Stimulated activated CD4-positive, alpha-beta T cell treated with anti-CD3 and anti-CD28 coated beads, Interleukin-12 subunit alpha, Interleukin-12 subunit beta, amount 100 ng/mL, for 24 hours (primary cell): Measurements from ENCODE around the gene CIDEA.
"Not testable (repeated sequence)": the region's sequence is repeated elsewhere in the genome, so short reads cannot be mapped to it uniquely, and the experiment has no call there.

Experiments
- DNase-seq, 2 experiments: peaks; one replicate each; pipeline ENCODE4 v3.0.0-alpha.2; 2020; ENCODE audit warnings: low read depth in 2 of 2

The CIDEA gene

DNA sequence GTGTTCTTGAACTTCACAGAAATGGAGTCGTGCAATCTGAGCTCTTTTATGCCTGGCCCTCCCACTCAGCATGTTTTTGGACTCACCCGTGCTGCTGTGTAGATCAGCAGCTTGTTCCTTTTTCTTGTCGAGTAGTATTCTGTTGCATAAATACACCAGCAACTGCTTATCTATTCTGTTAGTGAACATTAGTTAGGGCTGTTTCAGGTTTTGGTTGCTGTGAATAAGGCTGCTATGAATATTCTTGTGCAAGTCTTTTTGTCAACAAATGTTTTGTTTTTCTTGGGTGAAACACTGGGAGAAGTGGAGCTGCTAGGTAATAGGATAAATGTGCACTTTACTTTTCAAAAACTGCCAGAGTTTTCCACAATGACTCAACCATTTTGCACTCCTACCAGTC, 15.3 kb upstream of the CIDEA start:
- DNase-seq, result no peak

DNA sequence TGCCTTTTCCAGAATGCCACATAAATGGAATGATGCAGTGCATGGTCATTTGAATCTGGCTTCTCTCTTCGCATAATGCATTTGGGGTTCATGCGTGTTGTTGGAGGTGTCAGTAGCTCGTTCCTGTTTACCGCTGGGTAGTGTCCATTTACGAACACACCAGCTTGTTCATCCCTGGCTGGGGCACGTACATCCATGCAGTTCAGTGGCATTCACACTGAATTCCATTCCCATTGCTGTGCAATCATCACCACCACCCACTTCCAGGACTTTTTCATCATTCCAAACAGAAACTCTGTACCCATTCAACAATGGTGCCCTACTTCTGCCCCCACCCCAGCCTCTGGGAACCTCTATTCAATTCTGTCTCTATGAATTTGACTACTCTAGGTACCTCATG, 14.7 kb upstream of the CIDEA start:
- DNase-seq, result no peak

DNA sequence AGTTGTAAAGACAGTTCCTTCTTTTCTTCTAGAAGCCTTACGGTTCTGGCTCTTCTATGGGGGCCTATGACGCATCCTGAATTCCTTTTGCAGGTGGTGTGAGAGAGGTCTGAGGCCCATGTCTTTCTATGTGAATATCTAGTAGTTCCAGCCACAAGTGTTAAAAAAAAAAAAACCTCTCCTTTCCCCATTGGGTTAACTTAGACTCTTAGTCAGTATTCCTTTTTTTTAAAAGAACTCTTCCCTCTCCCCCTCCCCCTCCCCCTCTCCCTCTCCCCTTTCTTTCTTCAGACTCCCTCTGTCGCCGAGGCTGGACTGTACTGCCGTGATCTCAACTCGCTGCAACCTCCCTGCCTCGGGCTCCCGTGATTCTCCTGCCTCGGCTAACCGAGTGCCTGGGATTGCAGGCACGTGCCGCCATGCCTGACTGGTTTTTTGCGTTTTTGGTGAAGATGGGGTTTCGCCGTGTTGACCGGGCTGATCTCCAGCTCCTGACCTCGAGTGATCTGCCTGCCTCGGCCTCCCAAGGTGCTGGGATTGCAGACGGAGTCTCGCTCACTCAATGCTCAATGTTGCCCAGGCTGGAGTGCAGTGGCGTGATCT, 11.4 kb upstream of the CIDEA start:
- no peak for DNase-seq

DNA sequence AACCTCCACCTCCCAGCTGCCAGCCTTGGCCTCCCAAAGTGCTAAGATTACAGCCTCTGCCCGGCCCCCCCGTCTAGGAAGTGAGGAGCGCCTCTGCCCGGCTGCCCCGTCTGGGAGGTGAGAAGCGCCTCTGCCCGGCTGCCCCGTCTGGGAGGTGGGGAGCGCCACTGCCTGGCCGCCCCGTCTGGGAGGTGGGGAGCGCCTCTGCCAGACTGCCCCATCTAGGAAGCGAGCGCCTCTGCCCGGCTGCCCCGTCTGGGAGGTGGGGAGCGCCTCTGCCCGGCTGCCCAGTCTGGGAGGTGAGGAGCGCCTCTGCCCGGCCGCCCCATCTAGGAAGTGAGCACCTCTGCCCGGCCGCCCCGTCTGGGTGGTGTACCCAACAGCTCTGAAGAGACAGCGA, 10.9 kb upstream of the CIDEA start:
- DNase-seq, result not testable (repeated sequence)

DNA sequence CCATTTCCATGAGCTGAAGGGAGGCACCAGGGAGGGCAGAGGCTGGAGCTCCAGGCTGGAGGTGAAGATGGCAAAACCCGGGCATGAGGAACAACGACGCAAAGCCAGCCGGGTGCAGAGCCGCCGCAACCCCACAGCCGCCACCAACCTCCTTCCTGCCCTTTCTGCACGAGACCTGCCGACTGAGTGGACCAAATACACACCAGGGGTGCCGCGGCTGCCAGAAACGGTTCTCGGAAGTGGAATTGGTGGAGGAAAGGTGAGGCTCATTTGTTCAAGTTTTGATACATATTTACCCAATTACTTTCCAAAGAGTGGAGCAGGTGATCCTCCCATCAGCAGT, 8.4 kb upstream of the CIDEA start:
- DNase-seq, result no peak

DNA sequence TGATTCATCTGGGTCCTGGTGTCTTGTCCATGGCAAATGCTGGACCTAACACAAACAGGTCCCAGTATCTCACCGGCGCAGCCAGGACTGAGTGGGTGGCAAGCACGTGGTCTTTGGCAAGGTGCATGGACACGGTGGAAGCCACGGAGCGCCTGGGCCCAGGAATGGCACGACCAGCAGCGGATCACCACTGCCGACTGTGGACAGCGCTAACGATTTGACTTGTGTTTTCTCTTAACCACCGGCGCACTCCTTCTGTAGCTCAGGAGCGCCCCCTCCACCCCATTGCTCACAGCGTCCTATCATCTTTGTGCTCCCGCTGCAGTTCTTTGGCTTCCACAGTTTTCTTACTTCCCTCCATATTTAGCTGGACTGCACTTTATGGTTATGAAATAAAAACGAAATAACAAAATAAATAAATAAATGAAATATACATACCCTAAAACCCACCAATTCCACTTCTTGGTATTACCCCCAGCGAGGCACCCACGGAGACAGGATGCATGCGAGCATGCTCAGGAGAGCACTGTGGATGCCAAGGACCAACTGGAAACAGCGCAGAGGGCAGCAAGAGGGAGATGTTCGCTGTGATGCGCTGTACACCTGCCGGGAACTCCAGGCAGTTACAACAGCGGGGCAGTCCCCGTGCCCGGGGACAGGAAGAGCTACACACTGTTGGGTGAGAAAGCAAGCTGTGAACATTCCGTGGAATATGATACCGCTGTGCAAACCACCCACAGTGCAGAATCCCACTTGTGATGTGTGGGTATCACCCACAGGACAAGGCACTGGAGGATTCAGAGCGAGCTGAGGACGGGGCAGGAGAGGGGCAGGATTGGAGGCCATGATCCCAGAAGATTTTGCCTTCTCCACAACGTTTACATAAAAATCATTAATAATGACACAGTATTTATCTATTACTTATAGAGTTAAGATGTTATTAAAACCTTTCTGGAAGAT, 7.0 kb upstream of the CIDEA start:
- no peak for DNase-seq

DNA sequence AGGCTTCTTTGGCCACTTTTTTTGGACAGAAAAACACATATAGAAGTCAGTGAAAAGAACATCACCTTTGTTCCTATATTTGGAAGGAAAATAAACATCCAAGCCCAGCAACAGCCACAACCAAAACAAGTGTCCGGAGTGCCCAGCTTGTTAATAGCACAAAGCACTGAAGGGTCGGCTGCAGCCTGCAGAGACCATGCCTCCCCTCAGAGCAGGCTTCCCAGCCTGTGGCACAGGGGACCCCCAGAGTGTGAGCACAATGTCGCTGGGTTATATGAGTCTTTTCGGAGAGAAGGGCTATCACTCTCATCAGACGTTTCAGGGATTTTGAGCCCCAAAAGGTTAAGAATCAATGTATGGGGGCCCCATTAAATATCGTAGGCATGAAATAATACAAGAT, 6.2 kb upstream of the CIDEA start:
- no peak for DNase-seq

DNA sequence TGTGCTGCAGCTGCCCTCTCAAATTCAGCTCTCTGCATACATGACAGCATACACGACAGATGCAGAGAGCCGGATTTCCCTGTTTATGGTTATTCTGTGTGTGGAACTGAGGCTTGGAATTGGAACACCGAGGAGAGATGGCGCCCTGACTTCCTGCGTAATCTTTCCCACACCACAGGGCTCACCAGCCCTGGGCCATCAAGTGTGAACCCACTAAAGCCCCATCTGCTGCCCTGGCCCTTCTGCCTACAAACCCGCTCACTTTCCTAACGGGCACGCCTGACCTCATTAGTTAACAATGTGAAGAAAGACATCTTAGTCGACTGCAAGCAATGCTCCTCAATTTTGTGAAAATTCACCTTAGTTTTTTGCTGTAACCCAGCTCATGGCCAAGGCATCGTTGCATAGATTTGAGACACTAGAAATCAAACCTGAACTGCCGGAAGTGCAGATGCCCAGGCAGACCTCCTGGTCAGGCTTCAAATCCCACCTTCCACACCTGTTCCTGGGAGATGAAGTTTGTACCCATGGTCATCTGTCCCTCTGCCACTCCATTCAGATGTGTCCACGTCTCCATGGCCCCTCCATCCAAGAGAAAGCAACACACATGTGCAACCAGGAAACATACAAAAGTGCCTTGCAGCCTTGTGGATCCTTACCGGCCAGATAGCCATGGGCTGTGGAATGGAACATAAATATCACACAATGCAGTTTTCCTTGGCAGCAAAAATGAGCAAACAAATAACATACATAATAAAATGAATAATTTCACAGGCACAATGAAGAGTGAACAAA, 5.0 kb upstream of the CIDEA start:
- no peak for DNase-seq

DNA sequence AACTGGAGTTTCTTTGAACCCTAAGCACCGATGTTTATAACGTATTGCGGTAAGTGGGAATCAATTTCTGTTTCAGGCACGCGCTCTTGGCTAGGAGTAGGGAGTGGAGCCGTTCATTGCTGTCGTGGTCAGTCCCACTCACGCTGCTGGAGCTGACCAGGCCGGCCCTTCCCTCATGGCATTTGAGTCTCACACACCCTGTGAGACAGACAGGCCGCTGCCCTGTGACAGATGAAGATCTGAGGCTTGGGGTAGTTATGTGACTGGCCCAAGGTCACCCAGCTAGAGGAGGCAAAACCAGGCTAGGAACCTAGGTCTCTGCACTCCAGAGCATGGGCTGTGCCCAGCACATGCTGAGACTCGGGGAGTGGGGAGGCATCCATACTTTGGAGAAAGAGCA, 2.9 kb upstream of the CIDEA start:
- DNase-seq, result no peak

DNA sequence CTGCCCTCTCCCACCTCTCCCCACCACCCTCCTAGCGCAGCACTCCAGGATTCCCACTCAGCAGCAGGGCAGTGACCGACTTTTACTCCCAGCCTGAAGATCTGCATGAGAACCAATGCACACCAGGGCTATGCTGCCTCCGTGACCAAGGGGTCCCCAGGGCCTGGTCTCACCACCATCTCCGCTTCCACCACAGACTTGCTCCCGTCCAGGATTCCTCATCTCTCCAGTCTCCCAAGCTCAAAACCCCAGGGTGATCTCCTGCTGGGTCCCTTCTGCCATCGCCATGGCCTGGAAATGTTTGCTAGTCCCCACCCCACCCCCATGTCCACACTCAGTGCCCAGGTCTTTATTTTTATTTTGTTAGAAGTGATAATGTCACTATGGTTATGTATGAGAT, 2.1 kb upstream of the CIDEA start:
- DNase-seq, result no peak

DNA sequence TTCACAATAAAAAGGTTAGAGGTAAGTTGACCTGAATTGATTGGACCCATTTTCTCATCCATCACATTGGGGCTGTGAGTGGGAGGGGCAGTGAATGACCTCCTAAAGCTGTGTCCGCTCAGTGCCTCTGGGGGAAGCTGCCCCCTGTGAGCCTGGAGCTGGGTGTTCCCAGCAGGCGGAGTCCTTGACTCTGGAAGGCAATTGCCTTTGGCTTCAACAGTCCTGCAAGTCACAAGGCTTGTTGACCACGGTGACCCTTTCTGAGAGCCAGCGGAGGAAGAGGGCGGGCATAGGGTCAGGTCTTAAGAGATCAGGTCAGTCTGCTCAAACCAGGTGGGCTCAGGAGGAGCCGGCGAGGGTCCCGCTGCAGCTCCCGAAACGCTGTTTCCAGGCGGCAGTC, 1.1 kb upstream of the CIDEA start:
- DNase-seq, result no peak

DNA sequence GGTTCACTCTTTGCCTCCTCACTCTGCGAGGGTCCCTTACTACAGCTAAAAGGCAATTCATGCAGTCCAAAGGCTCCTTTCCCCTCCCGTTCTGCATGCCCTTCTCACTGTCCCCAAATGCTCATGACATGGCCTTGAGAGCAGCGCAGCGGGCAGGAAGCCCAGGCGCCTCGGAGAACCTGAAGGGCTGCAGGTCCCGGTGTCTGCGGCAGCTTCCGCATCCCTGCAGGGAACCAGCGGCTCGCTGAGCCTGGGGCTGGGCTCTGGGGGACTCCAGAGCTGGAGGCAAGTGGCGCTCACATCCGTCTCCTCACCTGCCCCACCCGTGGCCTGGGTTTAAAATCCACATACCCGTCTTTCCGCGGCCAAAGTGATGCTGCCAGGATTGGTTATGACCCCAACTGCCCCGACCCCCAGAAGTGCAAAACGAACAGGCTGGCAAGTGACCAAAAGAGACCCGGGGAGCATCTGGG, 462 bp upstream of the CIDEA start:
- DNase-seq, result no peak

DNA sequence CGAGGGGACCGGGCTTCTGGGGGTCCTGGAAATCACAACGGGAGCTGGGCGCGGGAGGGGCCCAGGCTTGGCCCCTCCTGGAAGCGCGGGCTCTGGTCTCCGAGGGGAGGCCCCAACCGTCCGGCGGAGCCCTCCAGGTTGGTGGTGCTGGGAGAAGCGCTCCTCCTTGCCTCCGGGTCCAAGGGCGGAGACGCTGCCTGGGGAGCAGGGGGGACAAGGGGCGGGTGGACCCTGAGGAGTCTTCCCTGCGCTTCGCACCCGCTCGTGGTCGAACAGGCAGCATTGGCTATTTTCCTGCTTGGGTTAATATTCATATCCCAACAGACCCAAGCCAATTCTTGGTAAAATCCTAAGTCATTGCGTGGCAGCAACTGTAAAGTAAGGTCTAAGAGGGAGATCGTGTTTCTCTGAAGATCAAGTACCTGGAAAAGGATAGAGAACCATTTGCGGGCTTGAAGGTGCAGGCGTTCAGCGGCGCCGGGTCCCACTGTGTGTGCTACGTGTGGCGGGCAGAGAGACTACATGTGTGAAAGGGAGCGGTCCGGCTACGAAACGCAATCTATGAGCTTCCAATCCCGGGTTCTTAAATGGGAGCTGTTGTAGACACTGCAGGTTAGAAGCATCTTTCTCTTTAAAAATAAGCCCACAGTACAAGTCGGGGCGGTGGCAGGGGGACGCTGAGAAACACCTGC, 805 bp downstream of the CIDEA start:
- DNase-seq, result no peak

DNA sequence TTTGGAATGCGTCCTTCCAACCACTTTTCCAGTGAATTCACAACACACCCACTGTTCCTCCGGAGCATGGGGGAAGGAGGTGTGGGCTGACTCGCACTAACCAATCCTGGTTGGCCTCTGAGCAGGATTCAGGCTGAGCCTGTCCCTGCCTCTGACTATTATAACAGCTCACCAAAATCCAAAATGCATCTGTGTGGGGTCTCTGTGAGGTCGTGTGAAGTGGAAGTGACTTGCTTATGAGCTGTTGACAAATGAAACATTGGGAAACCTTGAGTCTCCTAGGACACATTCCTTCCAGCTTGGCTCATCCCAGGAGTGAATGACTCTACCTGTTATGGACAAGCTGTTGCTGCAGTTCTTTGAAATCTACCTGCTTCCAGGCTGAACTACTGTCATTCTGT, 1.5 kb downstream of the CIDEA start:
- no peak for DNase-seq

DNA sequence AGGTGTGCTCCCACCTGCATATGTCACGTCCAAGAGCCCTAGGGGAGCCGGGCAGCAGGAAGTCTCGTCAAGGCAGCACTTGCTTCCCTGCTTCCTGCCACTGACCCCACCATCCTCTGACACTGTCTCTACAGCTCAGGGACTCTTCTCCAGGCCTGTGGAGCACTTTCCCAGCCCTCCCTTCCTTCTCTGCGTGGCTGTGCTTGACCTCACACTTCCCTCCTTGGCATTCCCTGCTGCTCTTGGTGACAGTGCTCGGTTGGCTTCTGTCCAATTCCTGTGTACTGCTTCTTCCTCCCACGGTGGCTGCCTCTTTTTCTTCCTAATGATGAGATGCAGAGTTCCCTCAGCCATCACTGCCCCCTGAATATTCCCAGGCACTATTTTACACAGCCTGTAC, 2.8 kb downstream of the CIDEA start:
- DNase-seq, result no peak

DNA sequence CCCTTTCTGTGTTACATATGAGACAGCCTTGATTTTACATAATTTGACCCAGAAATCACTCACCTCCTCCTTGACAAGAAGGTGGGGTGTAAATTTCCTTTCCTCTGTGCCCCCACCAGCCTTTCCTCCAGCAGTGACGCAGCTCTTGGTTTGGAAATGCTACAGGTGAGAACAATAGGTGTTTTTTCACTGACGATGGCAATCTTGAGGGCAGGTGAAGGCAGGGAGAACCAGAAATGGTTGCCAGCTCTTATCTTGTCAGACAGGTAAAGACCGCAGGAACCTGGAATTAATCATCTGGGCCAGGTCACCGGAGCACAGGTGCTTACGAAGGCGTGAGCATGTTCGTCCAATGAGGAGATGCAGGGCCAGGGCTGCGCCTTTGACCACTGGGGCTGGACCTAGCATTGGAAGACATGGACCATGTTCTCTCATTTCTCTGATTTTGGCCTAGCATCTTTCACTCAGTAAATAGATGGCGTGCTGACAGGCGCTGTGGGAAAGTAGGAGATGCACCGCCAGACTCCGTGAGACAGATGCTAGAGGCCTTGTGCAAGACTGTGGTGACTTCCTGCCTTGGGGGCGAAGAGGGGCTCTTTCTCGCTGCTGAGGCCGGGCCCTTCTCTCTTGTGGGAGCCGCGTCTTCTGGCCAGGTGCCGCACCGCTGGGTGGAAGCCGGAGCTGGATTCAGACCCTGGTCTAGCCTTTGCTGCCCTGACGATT, 4.0 kb downstream of the CIDEA start:
- DNase-seq, result no peak

DNA sequence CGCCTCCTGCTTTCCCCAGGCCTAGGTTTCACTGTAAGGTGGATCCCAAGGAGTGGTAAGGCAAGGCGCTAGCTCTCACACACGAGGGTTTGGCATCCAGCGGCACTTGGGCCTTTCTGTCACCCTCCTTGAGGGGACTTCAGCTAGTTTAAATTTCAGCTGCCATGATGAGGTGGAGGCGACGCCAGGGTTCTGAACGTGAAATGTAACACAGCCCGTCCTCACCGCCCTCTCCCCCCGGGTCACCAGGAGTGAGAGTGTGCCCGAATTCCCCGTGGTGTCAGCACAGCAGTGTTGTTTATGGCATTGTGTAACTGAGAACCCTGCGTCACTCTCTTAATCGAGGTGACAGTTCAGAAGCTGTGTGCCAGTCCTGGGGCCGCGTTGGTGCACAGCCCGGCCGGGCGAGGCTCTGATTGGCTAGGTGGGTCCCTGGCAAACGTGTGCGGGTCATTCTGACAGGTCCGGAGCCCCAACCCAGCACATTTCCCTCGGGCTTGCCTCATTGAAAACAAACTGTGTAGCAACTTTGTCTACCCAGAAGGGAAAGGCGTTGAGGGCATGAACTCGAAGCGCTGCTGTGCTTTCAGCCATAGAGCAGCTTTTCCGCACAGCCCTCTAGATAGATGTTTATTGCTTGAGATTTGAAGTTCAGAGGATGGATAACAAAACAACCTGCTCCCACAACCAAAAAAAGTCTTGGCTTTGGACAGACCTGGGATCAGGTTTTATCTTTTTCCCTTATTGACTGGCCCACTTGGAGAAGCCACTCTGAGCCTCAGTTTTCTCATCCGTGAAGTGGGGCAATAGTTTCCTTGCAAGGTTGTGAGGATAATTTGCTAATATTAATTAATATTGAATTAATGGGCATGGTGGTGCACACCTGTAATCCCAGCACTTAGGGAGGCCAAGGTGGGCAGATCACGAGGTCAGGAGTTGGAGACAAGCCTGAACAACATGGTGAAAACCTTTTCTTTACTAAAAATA, 4.9 kb downstream of the CIDEA start:
- DNase-seq, result no peak

DNA sequence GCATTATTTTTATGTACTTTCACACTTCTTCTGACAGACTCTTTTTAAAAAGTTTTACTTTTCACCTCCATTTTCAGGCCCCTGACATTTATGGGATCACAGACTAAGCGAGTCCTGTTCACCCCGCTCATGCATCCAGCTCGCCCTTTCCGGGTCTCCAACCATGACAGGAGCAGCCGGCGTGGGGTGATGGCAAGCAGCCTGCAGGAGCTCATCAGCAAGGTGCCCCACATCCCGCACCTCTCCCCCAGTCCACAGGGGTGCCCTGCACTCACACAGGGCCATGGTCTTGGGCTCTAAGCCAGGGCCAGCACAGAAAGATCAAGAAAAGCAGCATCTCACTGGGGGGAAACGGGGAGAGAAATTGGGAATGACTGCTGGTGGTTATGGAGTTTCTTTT, 8.6 kb downstream of the CIDEA start:
- DNase-seq, result no peak

DNA sequence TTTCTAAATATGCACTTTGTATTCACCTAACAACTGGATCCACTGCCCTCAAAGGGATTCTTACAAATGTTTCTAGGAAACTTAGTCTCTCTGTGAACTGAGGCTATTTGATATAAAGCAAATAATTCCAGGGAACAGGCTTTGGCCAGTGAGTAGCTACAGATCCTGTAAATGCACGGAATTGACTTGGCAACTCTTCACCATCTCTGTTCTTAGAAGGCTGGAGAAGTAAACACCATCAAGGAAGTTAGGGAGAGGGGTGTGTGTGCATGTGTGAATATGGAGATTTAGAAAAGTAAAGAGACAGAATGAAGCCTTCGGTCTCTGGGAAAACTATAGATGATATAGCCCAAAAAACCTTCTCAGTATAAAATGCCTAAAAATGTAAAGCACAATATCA, 10.7 kb downstream of the CIDEA start:
- no peak for DNase-seq
